HTERT RPE-1 (cell line): ENCODE results near the gene CRAT.
"Not testable (repeated sequence)": the region's sequence is repeated elsewhere in the genome, so short reads cannot be mapped to it uniquely, and the experiment has no call there.

Experiments
- in situ Hi-C: fragments of 300-500 bp; cut with MboI; formaldehyde crosslinking; loops from 4 replicates; pipeline ENCODE4 v1.14.3; 2020; ENCODE audit warnings: low sequenced_read_pairs

The CRAT gene

DNA sequence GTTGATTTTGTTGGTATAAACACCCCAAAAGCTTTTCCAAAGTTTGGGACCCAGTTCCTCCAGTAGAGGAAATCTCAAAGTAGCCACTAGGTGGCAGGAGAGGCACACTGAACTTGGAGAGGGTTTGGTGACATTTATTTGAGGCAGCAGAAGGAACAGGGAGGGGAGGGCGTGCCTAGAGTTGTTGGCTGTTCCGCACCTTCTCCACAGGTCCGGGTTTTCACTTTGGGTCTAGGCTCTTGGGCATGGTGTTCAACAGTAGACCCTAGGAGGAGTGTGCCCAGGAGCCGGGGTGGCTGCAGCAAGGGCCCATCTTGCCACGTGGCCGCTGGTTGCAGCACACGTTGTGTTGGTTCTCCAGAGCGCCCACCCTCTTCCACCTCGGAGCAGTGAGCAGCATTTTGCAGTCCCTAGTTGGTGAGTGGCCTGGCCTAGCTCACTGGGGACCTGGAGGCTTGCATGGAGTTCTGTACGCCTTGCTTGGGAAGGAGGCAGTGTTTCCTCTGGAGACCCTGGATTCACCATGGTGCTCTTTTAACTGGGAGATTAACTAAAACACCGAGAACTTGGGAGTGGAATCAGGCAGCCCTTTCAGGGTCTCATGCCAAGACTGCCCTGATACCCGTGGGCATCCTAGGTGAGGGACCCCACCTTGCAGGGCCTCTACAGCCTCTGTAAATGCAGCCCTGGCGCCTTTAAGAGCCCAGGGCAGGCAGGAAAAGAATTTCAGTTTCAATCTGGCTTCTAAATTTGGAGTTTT lies 28.8 kb upstream of the CRAT start:
- in situ Hi-C loops = loop anchor here (25.0 kb wide), 1 partner anchor 473 kb away; the partner anchor contains the start of gene C9orf50

GRCh38 chr9:129138476-129139232 lies 28.1 kb upstream of the CRAT start:
- in situ Hi-C loops = loop anchor here (25.0 kb wide), 1 partner anchor 474 kb away; the partner anchor contains the start of gene C9orf50

DNA sequence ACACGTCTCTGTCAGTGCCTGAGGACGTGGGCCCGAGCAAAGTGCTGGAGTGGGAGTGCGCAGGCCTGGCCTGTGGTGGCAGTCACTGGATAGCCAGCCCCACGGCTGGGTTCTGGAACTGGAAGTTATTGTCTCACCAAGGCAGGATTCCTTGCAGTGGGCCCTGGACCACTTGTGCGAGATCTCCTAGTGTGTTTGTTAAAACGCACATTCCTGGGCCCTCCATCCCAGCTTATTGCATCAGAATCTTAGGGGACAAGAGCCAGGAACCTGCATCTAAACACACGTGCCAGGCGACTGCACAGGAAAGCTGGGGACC lies 27.5 kb upstream of the CRAT start:
- in situ Hi-C loops = loop anchor here (25.0 kb wide), 1 partner anchor 474 kb away; the partner anchor contains the start of gene C9orf50

DNA sequence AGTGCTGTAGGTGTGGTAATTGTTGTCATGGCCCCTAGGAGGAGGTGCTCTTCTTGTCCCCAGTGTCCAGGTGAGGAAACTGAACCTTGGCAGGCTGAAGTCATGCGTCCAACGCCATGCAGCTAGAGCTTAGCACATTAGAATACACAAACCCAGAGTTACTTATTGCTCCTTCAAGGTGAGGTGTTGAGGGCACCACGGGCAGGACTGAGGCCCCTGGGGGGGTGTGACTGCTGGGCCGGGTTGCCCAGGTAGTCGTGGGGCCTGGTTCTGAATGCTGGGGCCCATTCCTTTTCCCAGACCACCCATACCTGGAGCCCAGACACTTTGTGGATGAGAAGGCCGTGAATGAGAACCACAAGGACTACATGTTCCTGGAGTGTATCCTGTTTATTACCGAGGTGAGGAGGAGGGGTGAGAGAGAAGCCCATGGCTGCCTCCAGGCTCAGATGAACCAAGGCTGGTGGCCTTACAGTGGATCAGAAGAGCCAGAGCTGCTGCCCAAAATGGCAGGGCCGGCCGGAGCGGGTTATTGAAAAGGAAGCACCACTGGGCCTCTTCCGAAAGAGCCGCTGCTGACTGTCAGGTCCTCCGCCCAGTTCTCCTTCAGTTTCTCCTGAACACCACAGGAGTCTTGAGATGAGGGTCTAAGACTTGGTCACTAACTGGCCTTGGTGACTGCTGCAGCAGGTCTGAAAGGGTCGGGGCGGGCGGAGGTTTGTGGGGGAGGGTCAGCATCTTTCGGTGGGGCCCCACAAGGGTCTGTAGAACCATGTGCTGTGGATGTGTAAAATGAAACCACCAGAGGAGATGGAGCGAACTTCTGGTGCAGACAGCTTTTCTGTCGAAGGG lies 26.9 kb upstream of the CRAT start:
- in situ Hi-C loops = loop anchor here (25.0 kb wide), 1 partner anchor 475 kb away; the partner anchor contains the start of gene C9orf50

DNA sequence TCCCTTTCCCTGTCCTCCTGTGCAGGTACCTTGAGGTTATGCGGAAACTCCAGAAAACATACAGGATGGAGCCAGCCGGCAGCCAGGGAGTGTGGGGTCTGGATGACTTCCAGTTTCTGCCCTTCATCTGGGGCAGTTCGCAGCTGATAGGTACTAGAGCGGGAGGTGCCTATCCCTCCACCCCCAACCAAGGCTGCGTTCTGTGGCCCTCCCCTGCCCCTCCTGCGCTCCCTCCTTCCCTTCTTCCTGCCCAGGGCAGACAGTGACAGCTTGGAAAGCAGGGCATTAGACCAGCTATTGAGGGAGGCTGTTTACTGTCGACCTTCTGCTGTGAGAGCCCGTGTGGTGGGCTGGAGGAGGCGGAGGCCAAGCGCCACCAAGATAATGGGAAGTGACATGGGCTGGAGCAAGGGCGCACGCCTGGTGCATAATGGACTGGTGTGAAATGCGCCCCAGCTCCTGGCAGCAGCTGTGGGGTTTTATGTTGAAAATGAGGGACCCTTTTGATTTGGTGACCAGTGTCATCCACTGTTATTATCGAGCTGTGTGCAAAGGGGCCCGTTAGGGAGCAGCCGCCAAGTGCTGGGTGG lies 25.9 kb upstream of the CRAT start:
- in situ Hi-C loops = loop anchor here (25.0 kb wide), 1 partner anchor 476 kb away; the partner anchor contains the start of gene C9orf50

GRCh38 chr9:129135476-129135875 lies 24.9 kb upstream of the CRAT start:
- in situ Hi-C loops = loop anchor here (25.0 kb wide), 1 partner anchor 477 kb away; the partner anchor contains the start of gene C9orf50

DNA sequence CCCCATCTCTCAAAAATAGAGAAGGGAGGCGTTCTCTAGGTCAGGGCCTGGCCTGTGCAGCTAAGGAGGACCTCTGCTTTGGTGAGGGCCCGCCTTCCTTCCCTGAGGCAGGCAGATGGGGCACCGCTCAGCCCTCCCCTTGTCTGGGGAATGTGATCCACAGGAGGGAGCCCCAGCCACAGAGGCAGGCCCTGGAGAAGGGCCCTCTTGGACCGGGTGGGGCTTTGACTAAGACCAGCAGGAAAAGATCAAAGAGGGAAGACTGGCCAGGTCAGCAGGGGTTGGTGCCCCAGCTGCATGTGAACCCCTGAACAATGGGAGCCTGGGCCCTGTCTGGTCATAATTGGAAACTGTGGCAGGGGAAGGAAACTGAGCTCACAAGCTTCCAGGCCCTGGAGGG lies 22.5 kb upstream of the CRAT start:
- in situ Hi-C loops = loop anchor here (25.0 kb wide), 1 partner anchor 479 kb away; the partner anchor contains the start of gene C9orf50

GRCh38 chr9:129131300-129132145 lies 20.9 kb upstream of the CRAT start:
- in situ Hi-C loops = loop anchor here (25.0 kb wide), 1 partner anchor 481 kb away; the partner anchor contains the start of gene C9orf50

GRCh38 chr9:129130791-129131190 lies 20.2 kb upstream of the CRAT start:
- in situ Hi-C loops = loop anchor here (25.0 kb wide), 1 partner anchor 482 kb away; the partner anchor contains the start of gene C9orf50

- in situ Hi-C loops = loop anchor here (25.0 kb wide), 1 partner anchor 482 kb away; the partner anchor contains the start of gene C9orf50
Measured at GRCh38 chr9:129130271-129130670, 19.7 kb upstream of the CRAT start.

- in situ Hi-C loops = loop anchor here (25.0 kb wide), 1 partner anchor 484 kb away; the partner anchor contains the start of gene C9orf50
Measured at GRCh38 chr9:129128689-129129088, 18.1 kb upstream of the CRAT start.

GRCh38 chr9:129126749-129127618 lies 16.4 kb upstream of the CRAT start:
- in situ Hi-C loops = loop anchor here (25.0 kb wide), 1 partner anchor 485 kb away; the partner anchor contains the start of gene C9orf50

DNA sequence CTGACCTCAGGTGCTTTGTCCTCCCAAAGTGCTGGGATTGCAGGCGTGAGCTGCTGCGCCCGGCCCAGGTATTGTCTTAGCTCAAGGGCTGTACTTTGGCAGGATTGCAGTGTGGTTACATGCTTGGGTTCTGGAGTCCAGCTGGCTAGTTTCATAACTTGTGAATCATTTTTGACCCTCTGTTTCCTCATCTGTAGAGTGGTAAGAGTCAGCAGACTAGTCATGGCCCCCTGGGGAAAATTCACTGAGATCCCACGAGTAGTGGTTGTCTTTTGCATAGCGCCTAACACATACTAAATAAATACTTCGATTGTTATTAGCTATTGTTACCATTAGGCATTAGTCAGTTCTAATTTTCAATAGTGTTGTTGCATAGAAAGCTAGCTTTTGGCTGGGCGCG lies 14.9 kb upstream of the CRAT start:
- in situ Hi-C loops = loop anchor here (25.0 kb wide), 1 partner anchor 487 kb away; the partner anchor contains the start of gene C9orf50

- in situ Hi-C loops = loop anchor here (25.0 kb wide), 1 partner anchor 488 kb away; the partner anchor contains the start of gene C9orf50
Measured at GRCh38 chr9:129124506-129125069, 14.0 kb upstream of the CRAT start.

- in situ Hi-C loops = not testable (repeated sequence)
Measured at GRCh38 chr9:129122976-129123375, 12.4 kb upstream of the CRAT start.

- in situ Hi-C loops = no loop called here
Measured at GRCh38 chr9:129122133-129122532, 11.5 kb upstream of the CRAT start.

- in situ Hi-C loops = no loop called here
Measured at GRCh38 chr9:129121483-129121882, 10.9 kb upstream of the CRAT start.

GRCh38 chr9:129118799-129119198 lies 8.2 kb upstream of the CRAT start:
- in situ Hi-C loops = no loop called here
